ENCODE measurements around the gene PIP5K1B.

DNA sequence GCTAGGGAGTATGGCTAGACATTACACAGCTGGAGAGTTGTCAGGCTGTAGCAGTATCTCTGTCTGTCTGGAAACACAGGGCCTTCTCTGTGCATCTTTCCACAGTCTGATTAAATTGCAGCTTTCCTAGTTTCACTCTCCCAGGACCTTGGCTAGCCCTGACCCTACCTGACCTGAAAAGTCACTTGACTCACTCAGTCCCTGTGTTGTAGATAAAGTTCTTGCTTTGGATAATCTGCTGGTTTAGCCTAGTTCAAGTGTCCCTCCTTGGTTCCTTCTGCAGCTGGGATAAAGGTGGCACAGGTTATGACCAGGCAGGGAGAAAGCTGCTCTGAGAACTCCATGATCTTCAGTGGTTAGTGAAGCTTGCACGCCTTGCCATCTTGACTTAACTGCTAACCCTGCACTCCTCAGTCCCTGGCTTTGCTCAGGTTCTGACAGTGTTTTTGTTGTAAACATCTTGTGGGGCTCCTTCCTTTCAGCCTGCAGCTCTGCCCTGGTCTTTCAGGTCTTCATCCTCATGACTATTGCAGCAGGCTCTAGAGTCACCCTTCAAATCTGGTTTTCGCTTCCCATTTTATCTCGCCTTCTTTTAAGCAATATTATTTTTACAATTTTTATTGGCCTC is 101.0 kb downstream of the PIP5K1B start:
- TF ChIP-seq, protein P1, sequence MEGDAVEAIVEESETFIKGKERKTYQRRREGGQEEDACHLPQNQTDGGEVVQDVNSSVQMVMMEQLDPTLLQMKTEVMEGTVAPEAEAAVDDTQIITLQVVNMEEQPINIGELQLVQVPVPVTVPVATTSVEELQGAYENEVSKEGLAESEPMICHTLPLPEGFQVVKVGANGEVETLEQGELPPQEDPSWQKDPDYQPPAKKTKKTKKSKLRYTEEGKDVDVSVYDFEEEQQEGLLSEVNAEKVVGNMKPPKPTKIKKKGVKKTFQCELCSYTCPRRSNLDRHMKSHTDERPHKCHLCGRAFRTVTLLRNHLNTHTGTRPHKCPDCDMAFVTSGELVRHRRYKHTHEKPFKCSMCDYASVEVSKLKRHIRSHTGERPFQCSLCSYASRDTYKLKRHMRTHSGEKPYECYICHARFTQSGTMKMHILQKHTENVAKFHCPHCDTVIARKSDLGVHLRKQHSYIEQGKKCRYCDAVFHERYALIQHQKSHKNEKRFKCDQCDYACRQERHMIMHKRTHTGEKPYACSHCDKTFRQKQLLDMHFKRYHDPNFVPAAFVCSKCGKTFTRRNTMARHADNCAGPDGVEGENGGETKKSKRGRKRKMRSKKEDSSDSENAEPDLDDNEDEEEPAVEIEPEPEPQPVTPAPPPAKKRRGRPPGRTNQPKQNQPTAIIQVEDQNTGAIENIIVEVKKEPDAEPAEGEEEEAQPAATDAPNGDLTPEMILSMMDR (conservative IDR thresholded peaks at IDR 0.05; ENCODE audit: low read length): no peak
- no peak for TF ChIP-seq EZH2phosphoT487 (IDR thresholded peaks at IDR 0.05; ENCODE audit: borderline replicate concordance)

All from Loucy (cell line).